ENCODE data around the gene PDGFA. TPM values are rescaled to one million over a fixed set of nuclear protein-coding genes. Genes with fewer than 3 reads are reported as not detected.

Gene PDGFA
- total RNA-seq, 1 experiment from 2014 or later: 18.4 TPM

DNA sequence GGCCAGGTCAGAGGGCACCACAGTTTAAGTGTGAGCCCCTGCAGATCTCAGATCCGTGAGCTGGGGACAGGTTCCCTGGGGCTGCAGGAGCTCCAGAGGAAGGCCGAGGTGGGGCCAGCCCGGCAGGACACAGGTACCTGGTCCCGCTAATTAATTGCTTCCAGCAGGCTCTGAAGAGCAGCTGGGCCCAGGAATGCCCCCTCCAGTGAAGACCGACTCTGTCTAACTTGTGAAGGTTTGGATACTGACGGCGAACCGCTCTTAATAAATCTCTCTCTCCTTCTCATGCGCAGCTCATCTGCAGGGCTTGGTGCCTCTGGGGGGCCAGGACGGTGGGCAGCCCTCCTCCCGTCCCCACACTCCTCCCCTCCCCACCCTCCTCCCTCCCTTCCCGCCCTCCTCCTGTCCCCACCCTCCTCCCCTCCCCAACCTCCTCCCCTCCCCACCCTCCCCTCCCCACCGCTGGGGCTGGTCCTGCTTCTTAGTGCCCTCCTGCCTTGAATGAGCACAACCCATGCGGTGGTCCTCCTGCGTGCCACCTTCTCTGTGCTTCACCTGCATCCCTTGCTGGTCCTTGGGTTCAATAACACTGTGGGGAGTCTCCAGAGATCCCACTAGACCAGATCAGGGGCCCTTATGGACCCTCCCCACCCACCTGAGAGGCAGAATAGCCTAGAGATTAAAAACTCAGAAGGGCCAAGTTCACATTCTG, 38.3 kb downstream of the PDGFA start:
- H3K79me2 ChIP-seq (ENCODE audit: low read length): no peaks in the 10 kb centered on the region
- H3K4me2 ChIP-seq (ENCODE audit: low read length): no peak overlapping the region
- no peak overlapping the region for H3K4me3 ChIP-seq (ENCODE audit: low read length)
- no peaks in the 10 kb centered on the region for H3K9me2 ChIP-seq (replicated peaks; ENCODE audit: low read length)
- no peak for DNase-seq
- peaks cover 7% of the 10 kb centered on the region; the same call in 1 of the 2 replicates for H3K4me1 ChIP-seq (ENCODE audit: insufficient read depth, low read length)
- no peak for TF ChIP-seq EZH2phosphoT487 (IDR thresholded peaks at IDR 0.05; ENCODE audit: borderline replicate concordance, low read length)
- no peak for TF ChIP-seq CTCF (conservative IDR thresholded peaks at IDR 0.05; ENCODE audit: low read depth, low read length)
- no peak for TF ChIP-seq EZH2 (IDR thresholded peaks at IDR 0.05; ENCODE audit: low read length, unreplicated experiment)
- H3K27me3 ChIP-seq (ENCODE audit: low read length): no peaks in the 10 kb centered on the region
- no peak overlapping the region for H2AFZ ChIP-seq (ENCODE audit: low read length)
- intact Hi-C loops (cut with micrococcal nuclease): no loop called here
- CTCF ChIA-PET: no interaction called here
- H3K36me3 ChIP-seq (ENCODE audit: low read depth, low read length): no peaks in the 10 kb centered on the region
- H3K27ac ChIP-seq (ENCODE audit: low read length): no peak overlapping the region
- POLR2A ChIA-PET (ENCODE audit: unreplicated experiment): interaction anchor here (0.7 kb wide), 1 partner anchor 60 kb away, joined by 7 read pairs; no protein-coding TSS in a partner anchor
- H3K9ac ChIP-seq (ENCODE audit: low read length): no peak overlapping the region
- no peaks in the 10 kb centered on the region for H3F3A ChIP-seq (ENCODE audit: low read length, unreplicated experiment)
- H3K9me3 ChIP-seq (ENCODE audit: low read length): no peaks in the 10 kb centered on the region
- no TSS peak for BruUV-seq (replicated peaks)
- no peaks in the 10 kb centered on the region for H4K20me1 ChIP-seq (ENCODE audit: low read length)
- ATAC-seq: no peak

DNA sequence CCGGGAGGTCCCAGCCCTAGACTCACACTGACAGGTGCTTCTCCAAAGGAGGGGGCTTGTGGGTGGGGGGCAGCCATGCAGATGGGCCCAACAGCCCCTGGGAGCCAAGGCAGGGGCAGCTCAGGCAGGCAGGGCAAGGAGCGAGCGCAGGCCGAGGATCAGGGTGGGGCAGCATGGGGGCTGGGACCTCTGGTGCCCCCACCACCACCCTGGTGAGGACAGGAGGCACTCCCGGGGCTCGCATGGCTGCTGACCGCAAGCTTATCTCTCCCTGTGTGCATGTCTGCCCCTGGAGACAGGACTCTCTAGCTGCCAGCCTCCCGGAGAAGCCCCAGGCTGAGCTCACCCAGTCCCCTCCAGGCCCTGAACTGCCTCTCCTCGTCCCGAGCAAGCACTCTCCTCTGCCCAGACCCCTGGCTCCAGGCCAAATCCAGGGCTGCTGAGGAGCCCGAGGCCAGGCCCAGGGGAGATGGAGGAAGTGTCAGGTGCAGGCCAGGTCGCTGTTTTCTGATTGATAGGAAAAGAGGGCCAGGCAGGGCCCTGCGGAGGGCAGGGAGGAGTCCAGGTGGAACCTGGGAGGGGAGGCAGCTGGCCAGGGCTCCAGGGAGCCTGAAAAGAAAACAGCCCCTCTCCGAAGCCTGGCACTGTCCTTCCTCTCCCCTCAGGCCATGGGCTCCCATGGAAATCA, 39.0 kb downstream of the PDGFA start:
- no peak overlapping the region for H3K4me2 ChIP-seq (ENCODE audit: low read length)
- CTCF ChIA-PET: no interaction called here
- no peaks in the 10 kb centered on the region for H3K9me2 ChIP-seq (replicated peaks; ENCODE audit: low read length)
- POLR2A ChIA-PET (ENCODE audit: unreplicated experiment): interaction anchor here (0.7 kb wide), 1 partner anchor 59 kb away, joined by 7 read pairs; no protein-coding TSS in a partner anchor
- H3K36me3 ChIP-seq (ENCODE audit: low read depth, low read length): no peaks in the 10 kb centered on the region
- H2AFZ ChIP-seq (ENCODE audit: low read length): no peak overlapping the region
- no peak overlapping the region for H3K9ac ChIP-seq (ENCODE audit: low read length)
- no peaks in the 10 kb centered on the region for H3F3A ChIP-seq (ENCODE audit: low read length, unreplicated experiment)
- no peaks in the 10 kb centered on the region for H4K20me1 ChIP-seq (ENCODE audit: low read length)
- H3K4me1 ChIP-seq (ENCODE audit: insufficient read depth, low read length): peaks cover 7% of the 10 kb centered on the region; the same call in 1 of the 2 replicates
- no peak for TF ChIP-seq EZH2 (IDR thresholded peaks at IDR 0.05; ENCODE audit: low read length, unreplicated experiment)
- no peak for TF ChIP-seq CTCF (conservative IDR thresholded peaks at IDR 0.05; ENCODE audit: low read depth, low read length)
- no peak for TF ChIP-seq EZH2phosphoT487 (IDR thresholded peaks at IDR 0.05; ENCODE audit: borderline replicate concordance, low read length)
- no peak overlapping the region for H3K27ac ChIP-seq (ENCODE audit: low read length)
- intact Hi-C loops (cut with micrococcal nuclease): no loop called here
- H3K79me2 ChIP-seq (ENCODE audit: low read length): no peaks in the 10 kb centered on the region
- BruUV-seq (replicated peaks): no TSS peak
- no peak for ATAC-seq
- DNase-seq: no peak
- H3K27me3 ChIP-seq (ENCODE audit: low read length): no peaks in the 10 kb centered on the region
- no peak overlapping the region for H3K4me3 ChIP-seq (ENCODE audit: low read length)
- no peaks in the 10 kb centered on the region for H3K9me3 ChIP-seq (ENCODE audit: low read length)

Measured in PC-3 (cell line).